ENCODE results near the gene TFF3. TPM values are rescaled to one million over a fixed set of nuclear protein-coding genes. Genes with fewer than 3 reads are reported as not detected.

Gene TFF3
- total and polyA plus RNA-seq, 2 experiments from 2014 or later = 84.4 to 589 TPM

- WGBS (ENCODE audit: low lambda C conversion rate, missing lambda C conversion rate) = 89% methylated on average over 6 of the region's 6 CpGs
- no peak for DNase-seq (ENCODE audit: low spot score)
- no peak overlapping the region for H3K4me2 ChIP-seq
Observed at GRCh38 chr21:42324896-42325295, 9.7 kb upstream of the TFF3 start.

GRCh38 chr21:42321845-42322244 is 6.6 kb upstream of the TFF3 start:
- Histone ChIP-seq H3K4me1 (ENCODE audit: insufficient read depth) (no peaks in the 10 kb centered on the region), H3K79me2 (no peaks in the 10 kb centered on the region), H3K27me3 (no peaks in the 10 kb centered on the region), H3K4me2 (no peak overlapping the region), H3K27ac (no peak overlapping the region), H3K36me3 (replicated peaks; ENCODE audit: insufficient read depth, low read depth) (no peaks in the 10 kb centered on the region), H3K4me3 (no peak overlapping the region), H3K9me3 (ENCODE audit: low read depth) (no peaks in the 10 kb centered on the region), H4K20me1 (ENCODE audit: insufficient read depth, poor library complexity, severe bottlenecking) (no peaks in the 10 kb centered on the region), H3K9me2 (replicated peaks; ENCODE audit: insufficient read depth) (no peaks in the 10 kb centered on the region), H2AFZ (no peak overlapping the region)
- no peak for DNase-seq (ENCODE audit: low spot score)
- TF ChIP-seq EZH2 (IDR thresholded peaks at IDR 0.05; ENCODE audit: borderline replicate concordance) (no peak), EZH2phosphoT487 (IDR thresholded peaks at IDR 0.05; ENCODE audit: low read depth, severe bottlenecking, unreplicated experiment) (no peak)
- TF ChIP-seq, protein P1, sequence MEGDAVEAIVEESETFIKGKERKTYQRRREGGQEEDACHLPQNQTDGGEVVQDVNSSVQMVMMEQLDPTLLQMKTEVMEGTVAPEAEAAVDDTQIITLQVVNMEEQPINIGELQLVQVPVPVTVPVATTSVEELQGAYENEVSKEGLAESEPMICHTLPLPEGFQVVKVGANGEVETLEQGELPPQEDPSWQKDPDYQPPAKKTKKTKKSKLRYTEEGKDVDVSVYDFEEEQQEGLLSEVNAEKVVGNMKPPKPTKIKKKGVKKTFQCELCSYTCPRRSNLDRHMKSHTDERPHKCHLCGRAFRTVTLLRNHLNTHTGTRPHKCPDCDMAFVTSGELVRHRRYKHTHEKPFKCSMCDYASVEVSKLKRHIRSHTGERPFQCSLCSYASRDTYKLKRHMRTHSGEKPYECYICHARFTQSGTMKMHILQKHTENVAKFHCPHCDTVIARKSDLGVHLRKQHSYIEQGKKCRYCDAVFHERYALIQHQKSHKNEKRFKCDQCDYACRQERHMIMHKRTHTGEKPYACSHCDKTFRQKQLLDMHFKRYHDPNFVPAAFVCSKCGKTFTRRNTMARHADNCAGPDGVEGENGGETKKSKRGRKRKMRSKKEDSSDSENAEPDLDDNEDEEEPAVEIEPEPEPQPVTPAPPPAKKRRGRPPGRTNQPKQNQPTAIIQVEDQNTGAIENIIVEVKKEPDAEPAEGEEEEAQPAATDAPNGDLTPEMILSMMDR (IDR thresholded peaks at IDR 0.05; ENCODE audit: poor library complexity) = no peak
- WGBS (ENCODE audit: low lambda C conversion rate, missing lambda C conversion rate) = 89% methylated on average over 4 of the region's 4 CpGs

More at GRCh38 chr21:42324896-42325295, 9.7 kb upstream of the TFF3 start:
- no peaks in the 10 kb centered on the region for H3K36me3 ChIP-seq (replicated peaks; ENCODE audit: insufficient read depth, low read depth)
- H2AFZ ChIP-seq = no peak overlapping the region
- no peak overlapping the region for H3K27ac ChIP-seq
- no peak for TF ChIP-seq EZH2 (IDR thresholded peaks at IDR 0.05; ENCODE audit: borderline replicate concordance)
- TF ChIP-seq, protein P1 (IDR thresholded peaks at IDR 0.05; ENCODE audit: poor library complexity) = no peak
- TF ChIP-seq EZH2phosphoT487 (IDR thresholded peaks at IDR 0.05; ENCODE audit: low read depth, severe bottlenecking, unreplicated experiment) = no peak
- H3K27me3 ChIP-seq = no peaks in the 10 kb centered on the region
- no peaks in the 10 kb centered on the region for H3K9me3 ChIP-seq (ENCODE audit: low read depth)
- H3K79me2 ChIP-seq = no peaks in the 10 kb centered on the region
- no peaks in the 10 kb centered on the region for H3K9me2 ChIP-seq (replicated peaks; ENCODE audit: insufficient read depth)
- peaks cover 5% of the 10 kb centered on the region for H3K4me1 ChIP-seq (ENCODE audit: insufficient read depth)
- no peaks in the 10 kb centered on the region for H4K20me1 ChIP-seq (ENCODE audit: insufficient read depth, poor library complexity, severe bottlenecking)
- no peak overlapping the region for H3K4me3 ChIP-seq

GRCh38 chr21:42321231-42321630 is 6.0 kb upstream of the TFF3 start:
- H3K27ac ChIP-seq = no peak overlapping the region
- H4K20me1 ChIP-seq (ENCODE audit: insufficient read depth, poor library complexity, severe bottlenecking) = no peaks in the 10 kb centered on the region
- DNase-seq (ENCODE audit: low spot score) = no peak
- no peaks in the 10 kb centered on the region for H3K36me3 ChIP-seq (replicated peaks; ENCODE audit: insufficient read depth, low read depth)
- no peak overlapping the region for H2AFZ ChIP-seq
- H3K4me2 ChIP-seq = no peak overlapping the region
- no peaks in the 10 kb centered on the region for H3K9me2 ChIP-seq (replicated peaks; ENCODE audit: insufficient read depth)
- no peak overlapping the region for H3K4me3 ChIP-seq
- H3K4me1 ChIP-seq (ENCODE audit: insufficient read depth) = peaks cover 3% of the 10 kb centered on the region
- TF ChIP-seq EZH2 (IDR thresholded peaks at IDR 0.05; ENCODE audit: borderline replicate concordance) (no peak), EZH2phosphoT487 (IDR thresholded peaks at IDR 0.05; ENCODE audit: low read depth, severe bottlenecking, unreplicated experiment) (no peak)
- TF ChIP-seq, protein P1 (IDR thresholded peaks at IDR 0.05; ENCODE audit: poor library complexity) = no peak
- no peaks in the 10 kb centered on the region for H3K9me3 ChIP-seq (ENCODE audit: low read depth)
- no peaks in the 10 kb centered on the region for H3K27me3 ChIP-seq
- no peaks in the 10 kb centered on the region for H3K79me2 ChIP-seq
- 94% methylated on average over 10 of the region's 10 CpGs for WGBS (ENCODE audit: low lambda C conversion rate, missing lambda C conversion rate)

- 95% methylated on average over 8 of the region's 8 CpGs for WGBS (ENCODE audit: low lambda C conversion rate, missing lambda C conversion rate)
Observed at GRCh38 chr21:42320791-42321190, 5.6 kb upstream of the TFF3 start.

More at GRCh38 chr21:42320791-42321190, 5.6 kb upstream of the TFF3 start:
- no peaks in the 10 kb centered on the region for H3K9me3 ChIP-seq (ENCODE audit: low read depth)
- peaks cover 8% of the 10 kb centered on the region for H3K4me1 ChIP-seq (ENCODE audit: insufficient read depth)
- H3K4me3 ChIP-seq = no peak overlapping the region
- TF ChIP-seq EZH2phosphoT487 (IDR thresholded peaks at IDR 0.05; ENCODE audit: low read depth, severe bottlenecking, unreplicated experiment) (no peak), EZH2 (IDR thresholded peaks at IDR 0.05; ENCODE audit: borderline replicate concordance) (no peak)
- TF ChIP-seq, protein P1 (IDR thresholded peaks at IDR 0.05; ENCODE audit: poor library complexity) = no peak
- no peak for DNase-seq (ENCODE audit: low spot score)
- no peaks in the 10 kb centered on the region for H3K9me2 ChIP-seq (replicated peaks; ENCODE audit: insufficient read depth)
- H4K20me1 ChIP-seq (ENCODE audit: insufficient read depth, poor library complexity, severe bottlenecking) = no peaks in the 10 kb centered on the region
- H3K27me3 ChIP-seq = no peaks in the 10 kb centered on the region
- H3K27ac ChIP-seq = no peak overlapping the region
- H2AFZ ChIP-seq = no peak overlapping the region
- H3K4me2 ChIP-seq = no peak overlapping the region
- H3K79me2 ChIP-seq = no peaks in the 10 kb centered on the region
- no peaks in the 10 kb centered on the region for H3K36me3 ChIP-seq (replicated peaks; ENCODE audit: insufficient read depth, low read depth)
